Activated CD4-positive, alpha-beta T cell treated with anti-CD3 and anti-CD28 coated beads for 48 hours (primary cell): ENCODE results near the gene XAGE3.
"Not testable (repeated sequence)": the region's sequence is repeated elsewhere in the genome, so short reads cannot be mapped to it uniquely, and the experiment has no call there.

Source experiments
- DNase-seq: peaks from one replicate; pipeline ENCODE4 v3.0.0-alpha.2; 2020

Gene XAGE3, protein sequence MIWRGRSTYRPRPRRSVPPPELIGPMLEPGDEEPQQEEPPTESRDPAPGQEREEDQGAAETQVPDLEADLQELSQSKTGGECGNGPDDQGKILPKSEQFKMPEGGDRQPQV

DNA sequence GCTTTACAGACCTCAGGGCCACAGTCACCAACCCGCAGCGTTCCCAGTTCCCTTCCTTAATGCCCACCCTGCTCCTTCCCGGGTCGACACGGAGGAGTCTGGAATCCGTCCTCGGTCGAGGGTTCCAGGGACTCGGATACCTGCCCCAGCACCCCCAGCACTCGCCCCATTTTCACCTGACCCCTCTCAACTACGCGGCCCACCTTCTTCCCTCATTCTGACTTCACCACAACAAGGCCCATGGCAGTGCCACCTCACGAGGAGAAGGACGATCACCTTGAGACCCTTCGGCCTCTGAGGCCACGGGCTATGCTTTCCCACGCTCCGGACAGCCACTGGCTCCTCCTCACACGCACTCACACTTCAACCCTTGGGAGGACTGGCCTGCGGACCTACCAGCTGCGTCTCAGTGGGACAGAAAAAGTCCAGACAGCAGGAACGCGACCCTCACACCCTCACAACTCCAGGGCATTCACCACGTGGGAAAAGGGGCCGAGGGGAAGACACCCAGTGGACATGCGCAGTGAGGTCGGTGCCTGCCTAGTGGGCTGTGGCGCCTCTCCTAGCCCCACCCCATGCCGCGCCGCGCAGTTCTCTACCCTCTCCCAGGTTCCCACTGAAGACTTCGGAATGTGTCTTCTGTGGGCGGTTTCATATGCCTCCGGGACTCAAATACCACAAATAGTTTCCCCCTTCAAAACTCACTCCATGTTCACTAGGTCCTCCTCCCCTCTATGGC lies at the start of gene XAGE3:
TSS of gene XAGE3 (minus strand) at position 474 of the 739 bp plus-strand sequence. CDS start 950 bp downstream, outside the sequence.
- no peak for DNase-seq

DNA sequence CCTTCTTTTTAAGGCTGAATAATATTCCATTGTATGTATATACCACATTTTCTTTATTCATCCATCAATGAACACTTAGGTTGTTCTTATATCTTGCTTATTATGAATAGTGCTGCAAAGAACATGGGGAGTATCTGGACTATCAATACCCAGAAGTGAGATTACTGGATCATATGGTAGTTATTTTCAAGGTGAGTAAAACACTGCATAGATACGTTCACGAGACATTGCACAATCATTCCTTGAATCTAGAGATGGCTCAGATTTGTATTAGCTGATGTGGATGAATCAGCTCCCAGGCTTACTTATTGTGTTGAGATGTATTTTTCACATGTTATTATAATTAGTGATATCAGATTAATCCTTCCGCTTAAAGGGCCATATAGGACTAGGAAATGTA lies 46.8 kb upstream of the XAGE3 start:
- not testable (repeated sequence) for DNase-seq

DNA sequence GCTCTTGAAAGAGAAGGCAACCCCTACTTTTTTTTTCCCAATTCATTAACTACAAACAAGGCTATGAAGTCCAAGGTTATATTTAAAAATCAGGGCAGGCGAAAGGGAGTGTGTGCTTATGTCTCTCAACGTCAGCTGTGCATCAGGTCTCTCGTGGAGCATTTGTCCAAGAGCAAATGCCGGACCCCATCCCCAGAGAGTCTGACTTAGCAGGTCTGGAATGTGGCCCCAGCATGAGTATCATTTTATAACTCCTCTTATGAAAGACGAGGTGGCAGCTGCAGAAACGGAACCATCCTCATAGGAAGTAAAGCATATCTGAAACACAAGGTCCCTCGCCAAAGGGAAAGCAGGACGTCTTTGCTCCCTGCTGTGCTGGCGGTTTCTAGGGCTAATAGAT lies 45.8 kb upstream of the XAGE3 start:
- DNase-seq = not testable (repeated sequence)

DNA sequence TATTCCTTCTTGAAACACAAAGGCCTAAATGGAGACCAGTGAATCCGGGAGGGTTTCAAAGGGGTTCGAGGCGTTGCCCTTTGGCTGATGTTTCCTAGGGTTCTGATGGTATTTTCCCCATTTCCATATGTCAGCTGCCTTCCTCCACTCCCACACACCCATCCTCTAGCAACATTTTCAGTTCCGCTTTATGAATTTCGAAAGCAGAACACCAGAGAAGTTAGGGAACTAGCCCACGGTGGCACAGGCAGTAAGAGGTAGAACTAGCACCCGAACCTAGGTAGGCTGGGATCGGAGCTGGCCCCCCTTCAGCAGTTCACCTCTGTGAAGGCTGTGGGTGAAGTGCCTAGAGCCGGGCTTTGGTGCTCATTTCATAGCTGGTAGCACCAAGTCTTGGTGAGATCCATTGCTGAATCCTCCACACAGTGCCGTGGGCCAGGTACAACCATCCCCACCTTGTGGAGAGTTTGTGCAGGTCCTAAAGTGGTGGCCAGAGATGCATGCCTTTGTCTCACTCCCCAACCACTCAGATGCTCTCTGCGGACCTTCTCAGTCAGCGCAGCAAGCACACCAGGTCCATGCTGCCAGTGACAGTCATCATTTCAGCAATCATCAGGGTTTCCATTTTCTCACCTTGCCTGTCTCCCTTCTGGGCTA lies 41.6 kb upstream of the XAGE3 start:
- not testable (repeated sequence) for DNase-seq

DNA sequence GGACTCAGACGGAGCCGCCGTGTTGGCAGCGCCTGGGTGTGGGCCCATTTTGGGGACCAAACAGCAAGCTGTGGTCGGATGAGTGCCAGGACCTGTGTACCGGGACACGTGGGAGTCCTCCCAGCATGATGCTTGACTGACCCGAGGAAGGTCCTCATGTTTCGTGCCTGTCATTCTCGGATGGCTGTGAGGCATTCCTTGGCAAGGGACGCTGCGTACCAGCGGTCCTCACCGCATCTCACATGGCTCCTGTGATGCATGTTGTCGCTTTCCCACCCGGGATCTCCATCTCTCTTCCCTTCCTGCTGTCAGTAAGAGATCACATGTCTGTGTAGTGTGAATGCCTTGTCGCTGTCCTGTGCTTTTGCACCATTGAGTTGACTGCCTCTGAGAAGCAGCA lies 40.0 kb upstream of the XAGE3 start:
- not testable (repeated sequence) for DNase-seq

DNA sequence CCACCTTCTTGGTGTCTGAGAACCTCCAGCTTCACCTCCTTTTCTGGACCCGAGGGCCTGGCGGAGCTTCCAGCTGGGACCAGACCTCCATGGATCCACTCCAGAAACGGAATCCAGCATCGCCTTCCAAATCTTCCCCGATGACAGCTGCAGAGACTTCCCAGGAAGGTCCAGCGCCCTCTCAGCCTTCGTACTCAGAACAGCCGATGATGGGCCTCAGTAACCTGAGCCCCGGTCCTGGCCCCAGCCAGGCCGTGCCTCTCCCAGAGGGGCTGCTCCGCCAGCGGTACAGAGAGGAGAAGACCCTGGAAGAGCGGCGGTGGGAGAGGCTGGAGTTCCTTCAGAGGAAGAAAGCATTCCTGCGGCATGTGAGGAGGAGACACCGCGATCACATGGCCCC lies 39.3 kb upstream of the XAGE3 start:
- DNase-seq = not testable (repeated sequence)

DNA sequence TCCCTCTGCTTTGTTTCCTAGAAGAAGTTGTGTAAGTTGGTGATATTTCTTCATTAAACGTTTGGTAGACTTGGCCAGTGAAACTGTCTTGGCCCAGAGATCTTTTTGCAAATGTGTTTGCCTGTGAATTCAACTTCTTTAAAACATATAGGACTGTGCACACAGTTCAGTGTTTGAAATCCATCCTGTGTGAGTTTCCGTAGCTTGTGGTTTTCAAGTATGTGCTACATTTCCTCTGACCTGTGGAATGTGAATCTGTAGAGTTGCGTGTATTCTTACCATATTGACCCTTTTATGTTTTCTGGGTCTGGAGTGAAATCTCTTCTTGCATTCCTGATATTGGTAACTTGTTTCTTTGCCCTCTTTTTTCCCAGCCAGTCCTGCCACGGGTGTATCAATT lies 38.2 kb upstream of the XAGE3 start:
- DNase-seq = not testable (repeated sequence)

DNA sequence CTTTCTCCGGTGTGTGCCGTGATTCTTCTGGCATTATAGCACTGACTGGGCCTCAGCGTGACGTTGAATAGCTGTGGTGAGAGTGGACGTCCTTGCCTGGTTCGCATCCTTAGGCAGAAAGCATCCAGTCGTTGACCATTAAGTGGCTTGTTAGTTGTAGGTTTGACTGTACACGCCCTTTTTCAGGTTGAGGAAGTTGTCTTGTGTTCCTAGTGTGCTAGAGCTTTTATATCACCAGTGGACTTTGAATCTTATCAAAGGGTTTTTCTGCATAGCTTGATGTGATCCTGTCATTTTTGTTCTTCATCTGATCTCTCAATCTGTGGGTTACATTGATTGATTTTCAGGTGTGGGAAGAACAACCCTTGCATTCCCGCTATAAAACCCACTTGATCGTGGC lies 37.6 kb upstream of the XAGE3 start:
- DNase-seq = not testable (repeated sequence)

DNA sequence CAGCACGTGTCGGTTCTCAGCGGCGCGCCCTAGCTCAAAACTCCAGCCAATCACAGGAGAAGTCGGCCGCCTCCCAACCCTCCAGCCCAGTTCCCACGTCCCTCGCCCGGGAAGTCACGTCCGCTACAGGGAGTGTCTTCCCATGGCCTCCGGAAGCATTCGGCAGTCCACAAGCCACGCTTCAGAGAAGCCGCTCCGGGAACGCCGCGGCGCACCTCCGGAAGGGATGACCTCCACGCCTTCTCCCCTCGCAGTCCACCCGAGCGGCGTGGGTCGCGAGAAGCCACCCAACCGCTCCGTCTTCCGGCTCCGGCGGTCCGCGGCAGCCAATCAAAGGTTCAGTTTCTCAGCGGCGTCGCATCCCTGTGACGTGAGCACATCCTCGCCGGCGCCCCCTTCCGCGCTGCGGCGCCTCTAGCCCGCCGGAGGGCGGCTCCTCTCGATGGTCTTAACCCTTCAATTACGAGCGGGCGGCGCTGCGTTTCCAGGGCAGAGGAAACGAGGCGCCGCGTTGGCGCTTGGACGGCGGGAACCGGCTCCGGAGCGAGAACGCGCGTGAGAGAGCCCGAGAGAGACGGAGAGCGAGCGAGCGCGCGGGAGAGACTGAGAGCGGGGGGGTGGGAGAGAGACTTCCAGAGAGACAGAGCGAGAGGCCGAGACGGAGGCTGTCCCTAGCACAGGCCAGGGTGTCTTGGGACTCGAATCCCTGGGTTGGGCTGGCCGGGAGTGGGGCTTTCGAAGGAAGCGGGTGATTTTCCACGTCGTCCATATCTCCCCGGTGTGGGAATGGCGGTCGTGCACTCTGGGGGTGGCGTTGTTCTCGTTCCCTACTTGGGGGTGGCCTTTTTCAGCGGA lies 29.2 kb upstream of the XAGE3 start, which contains the start of gene FAM156B:
TSS of gene FAM156B (plus strand) at position 476 of the 855 bp plus-strand sequence. CDS start 9,896 bp downstream, outside the sequence.
- not testable (repeated sequence) for DNase-seq

DNA sequence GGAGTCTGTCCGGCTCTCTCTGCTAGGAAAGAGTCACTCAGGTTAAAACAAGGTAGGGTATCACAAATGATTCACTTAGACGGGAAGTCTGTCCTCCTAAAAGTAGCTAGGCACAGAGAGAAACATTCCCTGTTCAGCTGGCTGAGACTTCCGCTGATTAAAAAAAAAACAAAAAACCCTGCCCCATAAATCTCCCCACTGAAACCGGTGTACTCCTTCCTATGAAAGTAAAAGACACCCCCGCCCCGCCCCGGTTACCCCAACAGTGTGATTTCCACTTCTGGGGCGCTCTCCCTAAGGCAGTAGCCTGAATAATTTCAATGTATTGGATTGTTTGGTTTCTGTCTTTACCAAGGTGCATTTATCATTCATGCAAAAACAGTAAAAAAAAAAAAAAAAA lies 28.6 kb upstream of the XAGE3 start:
- not testable (repeated sequence) for DNase-seq

DNA sequence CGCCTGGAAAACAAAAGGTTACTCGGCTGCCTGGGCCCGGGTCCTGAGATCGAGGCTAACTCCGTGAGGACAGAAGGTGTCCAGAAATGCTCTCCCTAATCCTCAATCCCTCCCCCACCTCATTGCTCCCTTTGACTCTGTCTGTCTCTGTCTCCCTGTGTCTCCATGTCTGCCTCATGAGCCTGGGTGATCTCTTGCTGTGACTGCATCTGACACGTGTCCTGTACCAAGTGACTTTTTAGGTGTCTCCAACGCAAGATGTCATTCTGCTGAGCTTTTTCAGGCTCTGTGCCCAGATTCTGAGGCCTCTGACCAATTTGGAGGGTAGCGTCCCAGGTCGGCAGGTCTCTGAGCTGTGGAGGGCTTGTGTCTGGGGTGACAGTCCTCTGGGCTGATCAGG lies 20.2 kb upstream of the XAGE3 start:
- not testable (repeated sequence) for DNase-seq

DNA sequence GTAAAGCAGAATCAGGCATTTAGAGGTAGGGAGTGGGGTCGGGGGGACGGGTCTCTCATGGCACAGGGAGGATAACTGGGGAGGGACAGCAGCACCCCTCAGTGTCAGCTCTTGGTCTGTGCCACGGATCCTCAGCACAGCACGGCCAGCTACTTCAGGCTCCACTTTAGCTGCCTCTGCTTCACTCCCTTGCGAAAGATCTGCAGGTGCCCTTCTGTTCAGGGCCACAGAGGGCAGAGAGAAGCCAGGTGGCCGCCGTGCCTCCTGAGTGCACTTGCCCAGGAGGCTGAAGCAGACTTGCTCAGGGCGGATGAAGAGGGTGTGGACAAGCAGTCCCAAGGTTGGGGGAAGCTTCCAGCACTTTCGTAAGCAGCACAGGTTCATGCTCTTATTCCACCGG lies 19.6 kb upstream of the XAGE3 start:
- DNase-seq = not testable (repeated sequence)

DNA sequence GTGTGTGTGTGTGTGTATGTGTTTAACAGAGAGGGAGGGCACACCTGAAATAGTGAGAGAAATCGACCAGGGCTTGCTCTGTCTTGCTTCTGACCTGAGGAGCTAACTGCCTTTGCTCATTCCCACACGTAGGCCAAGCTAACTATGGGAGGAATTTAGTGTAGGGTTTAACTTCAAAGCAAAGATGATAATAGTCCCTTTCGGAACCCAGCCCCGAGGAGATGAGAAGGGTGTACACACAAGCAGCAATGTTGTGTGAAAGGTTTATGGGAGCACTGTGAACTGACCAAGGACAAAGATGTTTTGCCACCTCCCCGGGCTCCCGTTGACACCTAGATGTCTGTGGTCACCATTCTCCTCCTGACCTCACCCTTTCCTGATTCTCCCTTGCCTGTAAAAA lies 8.5 kb upstream of the XAGE3 start:
- not testable (repeated sequence) for DNase-seq

DNA sequence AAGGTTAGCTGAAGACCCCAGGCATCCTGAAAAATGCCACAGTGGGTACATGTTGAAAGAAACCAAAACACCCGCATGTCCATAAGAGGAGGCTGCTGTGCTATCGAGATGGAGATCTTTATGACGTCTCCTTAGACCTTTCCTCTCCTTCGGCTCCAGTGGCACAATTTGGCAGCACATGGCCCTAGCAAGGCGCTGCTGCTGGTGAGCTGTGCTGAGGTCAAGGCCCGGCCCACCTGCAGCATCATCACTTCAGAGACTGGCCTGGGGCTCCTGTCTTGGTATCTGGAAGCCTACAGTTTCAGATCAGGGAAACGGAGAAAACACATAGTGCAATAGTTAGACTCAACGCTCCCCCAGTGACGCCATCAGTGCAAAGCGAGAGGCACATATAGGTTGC lies 7.6 kb upstream of the XAGE3 start:
- DNase-seq = not testable (repeated sequence)

DNA sequence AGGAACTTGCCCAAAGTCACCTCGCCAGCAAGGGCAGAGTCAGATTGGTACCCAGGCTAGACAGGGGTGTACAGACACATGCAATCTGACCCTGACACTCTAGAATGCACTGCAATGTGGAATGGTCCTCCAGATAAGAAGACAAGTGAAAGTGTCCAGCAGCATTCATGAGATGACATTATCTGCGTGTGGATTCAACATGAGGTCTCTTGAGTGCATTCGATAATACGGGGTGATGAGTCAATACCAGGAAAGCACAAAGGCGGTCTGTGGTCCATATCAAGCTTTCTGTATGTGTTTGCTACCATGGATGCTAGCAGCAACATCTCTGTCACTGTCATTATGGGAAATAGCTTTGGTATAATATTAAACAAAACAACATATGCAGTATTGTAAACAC lies 6.8 kb upstream of the XAGE3 start:
- no peak for DNase-seq

DNA sequence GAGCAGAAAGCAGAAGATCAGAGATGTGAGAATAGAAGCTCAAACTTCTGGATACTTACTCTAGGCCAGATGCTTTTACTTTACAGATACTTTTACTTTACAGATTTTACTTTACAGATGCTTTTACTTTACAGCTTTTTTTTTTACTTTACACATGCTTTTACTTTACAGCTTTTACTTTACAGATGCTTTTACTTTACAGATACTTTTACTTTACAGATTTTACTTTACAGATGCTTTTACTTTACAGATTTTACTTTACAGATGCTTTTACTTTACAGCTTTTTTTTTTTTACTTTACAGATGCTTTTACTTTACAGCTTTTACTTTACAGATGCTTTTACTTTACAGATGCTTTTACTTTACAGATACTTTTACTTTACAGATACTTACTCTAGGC lies 5.9 kb upstream of the XAGE3 start:
- DNase-seq = not testable (repeated sequence)

DNA sequence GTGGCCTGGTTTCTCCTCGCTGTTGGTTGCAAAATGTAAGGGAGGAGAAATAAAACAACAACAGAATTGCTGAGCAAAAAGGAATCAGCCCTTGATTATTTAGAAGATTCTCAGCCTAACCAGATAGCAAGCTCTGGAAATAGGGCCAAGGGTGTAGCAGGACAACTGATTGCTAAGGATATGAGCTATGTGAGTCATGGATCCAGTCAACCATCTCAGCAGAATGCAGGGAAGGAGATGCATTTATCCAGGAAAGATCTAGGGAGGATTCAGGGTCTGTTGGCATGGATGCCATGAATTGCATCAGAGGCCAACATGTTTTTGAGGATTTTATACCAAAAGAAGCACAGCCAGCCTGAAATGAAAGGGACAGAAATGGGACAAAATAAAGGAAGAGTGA lies 2.2 kb upstream of the XAGE3 start:
- no peak for DNase-seq

DNA sequence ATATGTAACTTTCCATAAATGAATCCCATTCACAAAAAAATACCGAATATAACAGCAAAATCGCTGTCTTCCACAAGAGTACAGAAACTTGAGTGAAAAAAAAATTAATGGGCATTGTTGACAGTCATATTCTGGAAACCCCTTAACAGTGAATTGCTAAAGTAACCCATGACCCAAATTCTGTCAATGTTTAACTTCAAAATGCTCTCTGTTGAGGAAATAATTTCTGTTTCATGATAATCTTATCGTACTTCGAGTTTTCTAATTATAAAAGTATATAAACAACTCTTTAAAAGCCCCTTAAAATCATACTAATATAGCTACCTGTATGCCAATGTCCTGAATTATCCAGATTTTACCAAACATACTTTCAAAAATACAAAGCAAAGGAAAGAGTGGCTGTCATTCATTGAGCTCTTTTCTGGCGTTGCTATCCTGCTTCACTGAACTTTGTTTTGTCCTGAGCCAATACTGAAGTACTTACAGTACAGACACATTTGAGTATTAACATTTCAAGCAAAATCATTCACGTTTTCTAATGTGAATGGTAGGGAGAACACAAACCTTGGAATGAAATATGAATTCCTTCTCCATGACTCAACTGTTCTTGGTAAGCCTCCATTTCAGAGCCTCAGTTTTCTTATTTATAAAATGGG lies 2.4 kb downstream of the XAGE3 start:
- DNase-seq = no peak

DNA sequence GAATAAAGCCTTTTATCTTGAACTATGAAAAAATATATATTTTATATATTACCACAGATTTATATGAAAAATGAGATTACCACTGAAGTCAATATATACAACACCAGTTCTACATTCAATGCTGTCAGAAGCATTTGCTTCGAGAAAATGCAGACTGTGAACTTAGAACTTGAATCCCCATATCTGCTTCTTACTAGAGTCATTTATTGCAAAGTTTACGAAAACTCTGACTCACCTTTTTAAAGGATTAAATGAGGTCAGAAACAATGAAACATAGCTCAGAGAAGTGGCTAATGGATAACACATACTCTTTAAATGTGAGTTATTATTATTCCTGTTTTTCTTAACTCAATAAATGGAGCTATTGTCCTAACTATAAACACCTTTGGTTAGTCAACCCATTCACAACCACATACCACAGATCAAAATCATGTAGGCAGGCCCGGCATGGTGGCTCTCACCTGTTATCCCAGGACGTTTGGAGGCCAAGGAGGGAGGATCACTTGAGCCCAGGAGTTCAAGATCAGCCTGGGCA lies 10.8 kb downstream of the XAGE3 start:
- DNase-seq = not testable (repeated sequence)

DNA sequence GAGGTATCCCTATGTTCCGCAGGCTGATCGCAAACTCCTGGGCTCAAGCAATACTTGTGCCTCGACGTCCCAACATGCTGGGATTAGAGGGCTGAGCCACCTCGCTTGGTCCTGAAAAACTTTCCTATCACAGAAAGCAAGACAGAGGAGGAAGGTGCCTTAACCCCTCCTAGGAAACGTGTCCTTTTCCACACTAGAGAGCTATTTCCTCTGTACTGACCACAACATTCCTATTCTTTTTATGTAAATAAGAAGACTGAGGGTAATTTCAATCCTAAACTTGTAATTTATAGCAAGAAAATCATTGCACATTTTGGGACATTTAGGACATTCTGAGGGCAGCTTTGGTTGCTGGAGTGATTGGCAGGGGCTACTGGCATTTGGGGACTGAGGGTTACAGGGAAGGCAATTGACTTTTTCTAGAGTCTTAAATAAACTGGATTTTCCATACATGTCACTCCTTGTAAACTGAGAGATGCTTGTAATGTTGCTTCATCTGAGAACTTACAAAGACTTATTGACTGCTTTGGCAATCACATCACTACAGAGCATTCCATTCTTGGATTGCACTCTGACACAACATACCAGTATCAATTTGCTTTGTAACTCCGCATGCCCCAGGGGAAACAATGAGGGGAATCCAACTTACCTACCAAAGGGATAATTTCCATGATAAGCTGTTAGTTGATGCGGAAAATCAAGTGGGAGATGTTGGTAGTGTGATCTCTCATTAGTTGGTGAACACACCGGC lies 15.6 kb downstream of the XAGE3 start:
- no peak for DNase-seq

DNA sequence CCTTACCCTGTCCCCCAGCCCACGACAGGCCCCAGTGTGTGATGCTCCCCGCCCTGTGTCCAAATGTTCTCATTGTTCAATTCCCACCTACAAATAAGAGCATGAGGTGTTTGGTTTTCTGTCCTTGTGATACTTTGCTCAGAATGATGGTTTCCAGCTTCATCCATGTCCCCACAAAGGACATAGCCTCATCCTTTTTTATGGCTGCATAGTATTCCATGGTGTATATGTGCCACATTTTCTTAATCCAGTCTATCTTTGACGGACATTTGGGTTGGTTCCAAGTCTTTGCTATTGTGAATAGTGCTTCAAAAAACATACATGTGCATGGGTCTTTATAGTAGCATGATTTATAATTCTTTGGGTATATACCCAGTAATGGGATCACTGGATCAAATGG lies 24.3 kb downstream of the XAGE3 start:
- DNase-seq = not testable (repeated sequence)
